CD4-positive, alpha-beta T cell treated with Interleukin-15 for 1 hour (primary cell): ENCODE measurements around the gene PCSK9.

ENCODE experiments used
- DNase-seq: peaks from one replicate; pipeline ENCODE4 v3.0.0-alpha.2; 2020

PCSK9 gene

GRCh38 chr1:55060133-55060999, 21.0 kb downstream of the PCSK9 start:
- no peak for DNase-seq

GRCh38 chr1:55061000-55061705, 21.8 kb downstream of the PCSK9 start:
- DNase-seq: no peak

GRCh38 chr1:55061706-55062321, 22.5 kb downstream of the PCSK9 start:
- no peak for DNase-seq

GRCh38 chr1:55062801-55063576, 23.6 kb downstream of the PCSK9 start:
- DNase-seq: no peak

GRCh38 chr1:55063577-55063942, 24.2 kb downstream of the PCSK9 start:
- no peak for DNase-seq

GRCh38 chr1:55064071-55064581, 24.8 kb downstream of the PCSK9 start:
- DNase-seq: no peak

GRCh38 chr1:55064861-55065263, 25.5 kb downstream of the PCSK9 start:
- no peak for DNase-seq

- DNase-seq: no peak
These were observed 26.3 kb downstream of the PCSK9 start for GRCh38 chr1:55065648-55066047.

GRCh38 chr1:55067022-55067778, 27.9 kb downstream of the PCSK9 start:
- DNase-seq: no peak

- no peak for DNase-seq
These were observed 28.6 kb downstream of the PCSK9 start for GRCh38 chr1:55067914-55068313.

GRCh38 chr1:55068638-55069037, 29.3 kb downstream of the PCSK9 start:
- no peak for DNase-seq

- DNase-seq: no peak
These were observed 29.9 kb downstream of the PCSK9 start for GRCh38 chr1:55069280-55069679.

- DNase-seq: no peak
These were observed 31.2 kb downstream of the PCSK9 start for GRCh38 chr1:55070293-55071164.

- no peak for DNase-seq
These were observed 32.1 kb downstream of the PCSK9 start for GRCh38 chr1:55071477-55071876.

- DNase-seq: no peak
These were observed 34.0 kb downstream of the PCSK9 start for GRCh38 chr1:55073187-55073916.

GRCh38 chr1:55074455-55074854, 35.1 kb downstream of the PCSK9 start:
- no peak for DNase-seq

GRCh38 chr1:55076356-55076755, 37.0 kb downstream of the PCSK9 start:
- no peak for DNase-seq

GRCh38 chr1:55078470-55078869, 39.1 kb downstream of the PCSK9 start:
- DNase-seq: no peak

- no peak for DNase-seq
These were observed 40.3 kb downstream of the PCSK9 start for GRCh38 chr1:55079651-55080050.

GRCh38 chr1:55081188-55081904, 42.0 kb downstream of the PCSK9 start:
- DNase-seq: no peak
